Keratinocyte (primary cell): Measurements from ENCODE around the gene MICAL2.

ENCODE experiments used
- CTCF ChIP-seq, 3 experiments: IDR thresholded peaks in 1 of 3; conservative IDR thresholded peaks in 1 of 3; optimal IDR thresholded peaks in 1 of 3; 2 replicates in 2 of 3; 3 replicates in 1 of 3; pipeline versions ENCODE3 to v1.5.1; 2011; ENCODE audit warnings: low read length in 3 of 3, mild to moderate bottlenecking in 3 of 3, moderate library complexity in 2 of 3, control low read depth in 1 of 3, inconsistent platforms in 1 of 3; ENCODE audit not compliant: insufficient read depth in 2 of 3; ENCODE audit errors: extremely low read depth in 1 of 3
- EZH2 ChIP-seq: IDR thresholded peaks from one replicate; pipeline ENCODE4 v1.6.1; 2012; ENCODE audit warnings: inconsistent platforms, mild to moderate bottlenecking, low read length, moderate library complexity

GRCh38 chr11:12102588-12103410 lies 7.6 kb upstream of the MICAL2 start:
- TF ChIP-seq CTCF (optimal IDR thresholded peaks at IDR 0.05 in 1 of 3, IDR thresholded peaks at IDR 0.05 in 1 of 3, conservative IDR thresholded peaks at IDR 0.05 in 1 of 3; ENCODE audit: extremely low read depth in 1 of 3, insufficient read depth in 2 of 3, low read length in 3 of 3) (peak in 2 of 3 experiments; percentile 28 to 37), EZH2 (no peak)
